Lung (tissue), 12 donors: Measurements from ENCODE around the gene AKT1. TPM values are rescaled to one million over a fixed set of nuclear protein-coding genes. Genes with fewer than 3 reads are reported as not detected.
A peak's percentile ranks its signal among the peaks of the same experiment; 100 is the strongest.
"Not testable (repeated sequence)": the region's sequence is repeated elsewhere in the genome, so short reads cannot be mapped to it uniquely, and the experiment has no call there.

Source experiments
- ATAC-seq: fragments of 200-7000 bp; cut with Tn5 transposase; one replicate; pipeline ENCODE4 v1.9.1; 2020; ENCODE audit warnings: moderate number of reproducible peaks; ENCODE audit not compliant: insufficient read depth, low FRiP score
- DNase-seq, 3 donors: peaks; one replicate each; pipeline ENCODE4 v3.0.0-alpha.2; 2013 to 2017
- H3K27ac ChIP-seq, 2 donors: one replicate each; pipeline ENCODE4 v1.5.1; 2013; ENCODE audit warnings: mild to moderate bottlenecking in 2 of 2, moderate library complexity in 2 of 2, control low read depth in 1 of 2, inconsistent platforms in 1 of 2, low read depth in 1 of 2, low read length in 1 of 2
- H3K27me3 ChIP-seq, 3 donors: one replicate each; pipeline ENCODE4 v1.5.1; 2013; ENCODE audit warnings: low read length in 2 of 3; ENCODE audit not compliant: control insufficient read depth in 3 of 3, insufficient read depth in 3 of 3
- H3K36me3 ChIP-seq, 4 donors: one replicate each; pipeline ENCODE4 v1.5.1; 2013; ENCODE audit warnings: low read length in 4 of 4, mild to moderate bottlenecking in 1 of 4, moderate library complexity in 1 of 4; ENCODE audit not compliant: control insufficient read depth in 4 of 4, insufficient read depth in 4 of 4
- H3K4me1 ChIP-seq, 5 donors: one replicate each; pipeline ENCODE4 v1.5.1; 2013; ENCODE audit warnings: low read length in 5 of 5, mild to moderate bottlenecking in 2 of 5, moderate library complexity in 1 of 5; ENCODE audit not compliant: control insufficient read depth in 5 of 5, insufficient read depth in 5 of 5
- H3K4me3 ChIP-seq: one replicate; pipeline ENCODE4 v1.5.1; 2013; ENCODE audit warnings: mild to moderate bottlenecking, control low read depth, moderate library complexity
- H3K9ac ChIP-seq, 2 donors: one replicate each; pipeline ENCODE4 v1.5.1; 2013; ENCODE audit warnings: low read length in 2 of 2, control low read depth in 1 of 2; ENCODE audit not compliant: insufficient read depth in 1 of 2
- H3K9me3 ChIP-seq, 4 donors: one replicate each; pipeline ENCODE4 v1.5.1; 2013; ENCODE audit warnings: low read length in 3 of 4, mild to moderate bottlenecking in 1 of 4, moderate library complexity in 1 of 4; ENCODE audit not compliant: control insufficient read depth in 4 of 4, insufficient read depth in 3 of 4
- CTCF ChIP-seq: IDR thresholded peaks from 2 replicates; pipeline ENCODE4 v1.5.1; 2012; ENCODE audit warnings: mild to moderate bottlenecking; ENCODE audit errors: control extremely low read depth, extremely low read depth
- WGBS, 2 donors: extraction: QIAGEN DNeasy Blood & Tissue Kit; methylation state at CpG; one replicate each; pipeline ENCODE4 v1.1.7; 2013; 5-methylcytosine and 5-hydroxymethylcytosine counted together
- polyA plus RNA-seq, 2 donors: library from polyadenylated mRNA; stranded (reverse); fragments of 200-250 nt; gene quantifications; one replicate each; pipeline ENCODE4 v1.2.1, GENCODE V29; 2013
- total RNA-seq, 2 donors: library from RNA; depleted of rRNA in 1 of 2; stranded (reverse); fragments of >200 nt in 1 of 2; gene quantifications; one replicate each; pipeline ENCODE4 v1.2.1, GENCODE V29; 2014 to 2021
- donor health status: control.
- donor health status: control.
- donor health status: Bipolar disorder and iron deficiency.
- donor health status: healthy.
- donor health status: DM: yes; HTN: yes; CAD: no.

AKT1 gene
- total and polyA plus RNA-seq, 4 donors: 142 to 224 (median 160) TPM

- Histone ChIP-seq H3K27ac (peak overlapping the region; percentile 74 to 88), H3K4me1 (peaks cover 0 to 44% (median 15%) of the 10 kb centered on the region in 5 donors), H3K4me3 (peak overlapping the region; percentile 32), H3K36me3 (peaks cover 0 to 23% (median 15%) of the 10 kb centered on the region in 4 donors), H3K27me3 (no peaks in the 10 kb centered on the region), H3K9ac (peak overlapping the region in 1 of 2 donors; percentile 83), H3K9me3 (no peaks in the 10 kb centered on the region)
- ATAC-seq (no peak), DNase-seq (no peak)
- WGBS, 2 donors: 3 to 5% methylated on average over 21 of the region's 21 CpGs
- TF ChIP-seq CTCF: no peak
Measured at GRCh38 chr14:104752423-104752734, 43.2 kb downstream of the AKT1 start.

- peak in 1 of 3 donors; percentile 30 for DNase-seq
- Histone ChIP-seq H3K9ac (peak overlapping the region in 1 of 2 donors; percentile 83), H3K36me3 (peaks cover 0 to 18% (median 11%) of the 10 kb centered on the region in 4 donors), H3K4me1 (peaks cover 0 to 50% (median 21%) of the 10 kb centered on the region in 5 donors), H3K4me3 (peak overlapping the region; percentile 32), H3K27ac (peak overlapping the region; percentile 74 to 88), H3K9me3 (no peaks in the 10 kb centered on the region), H3K27me3 (no peaks in the 10 kb centered on the region)
- ATAC-seq: no peak
- 73 to 79% methylated on average over 71 to 90 of the region's 90 CpGs for WGBS, 2 donors
- no peak for TF ChIP-seq CTCF
Measured at GRCh38 chr14:104751539-104752422, 43.8 kb downstream of the AKT1 start.

- 92 to 94% methylated on average over 5 of the region's 5 CpGs for WGBS, 2 donors
- not testable (repeated sequence) for H3K27ac ChIP-seq, H3K4me3 ChIP-seq, H3K9me3 ChIP-seq, ATAC-seq, H3K27me3 ChIP-seq, H3K36me3 ChIP-seq, H3K9ac ChIP-seq, DNase-seq
- peaks cover 0 to 61% (median 31%) of the 10 kb centered on the region in 5 donors for H3K4me1 ChIP-seq
Measured at GRCh38 chr14:104750753-104751057, 44.8 kb downstream of the AKT1 start.

- H3K27me3 ChIP-seq: no peaks in the 10 kb centered on the region
- no peak for ATAC-seq
- TF ChIP-seq CTCF: no peak
- H3K27ac ChIP-seq: no peak overlapping the region
- peaks cover 0 to 4% (median 2%) of the 10 kb centered on the region in 4 donors for H3K36me3 ChIP-seq
- 86 to 91% methylated on average over 12 of the region's 12 CpGs for WGBS, 2 donors
- peaks cover 0 to 66% (median 33%) of the 10 kb centered on the region in 5 donors for H3K4me1 ChIP-seq
- no peak overlapping the region for H3K4me3 ChIP-seq
- DNase-seq: no peak
- no peaks in the 10 kb centered on the region for H3K9me3 ChIP-seq
- no peak overlapping the region for H3K9ac ChIP-seq
Measured at GRCh38 chr14:104750056-104750752, 45.3 kb downstream of the AKT1 start.
